WTC11 (cell line): ENCODE data around the gene PACS1.

Experiments used
- ATF1 ChIP-seq: sonication (generic); formaldehyde crosslinking; IDR thresholded peaks from 2 replicates; pipeline ENCODE4 v1.8.1; 2023; ENCODE audit warnings: mild to moderate bottlenecking, moderate library complexity, missing genetic modification reagents
- CREM ChIP-seq: sonication (generic); formaldehyde crosslinking; IDR thresholded peaks from 2 replicates; pipeline ENCODE4 v1.8.1; 2022; ENCODE audit warnings: mild to moderate bottlenecking, missing genetic modification reagents, moderate library complexity
- TEAD1 ChIP-seq: sonication (generic); formaldehyde crosslinking; IDR thresholded peaks from 2 replicates; pipeline ENCODE4 v1.8.0; 2022; ENCODE audit warnings: mild to moderate bottlenecking, missing genetic modification reagents
- TF ChIP-seq, protein P1 (sequence below): fragments of 200-600 bp; IDR thresholded peaks from 2 replicates; pipeline ENCODE4 v1.8.0; 2022; ENCODE audit warnings: antibody characterized with exemption
- TF ChIP-seq, protein P2 (sequence below): sonication (generic); formaldehyde crosslinking; IDR thresholded peaks from 2 replicates; pipeline ENCODE4 v1.8.1; 2023; ENCODE audit warnings: mild to moderate bottlenecking, missing genetic modification reagents, moderate library complexity

DNA sequence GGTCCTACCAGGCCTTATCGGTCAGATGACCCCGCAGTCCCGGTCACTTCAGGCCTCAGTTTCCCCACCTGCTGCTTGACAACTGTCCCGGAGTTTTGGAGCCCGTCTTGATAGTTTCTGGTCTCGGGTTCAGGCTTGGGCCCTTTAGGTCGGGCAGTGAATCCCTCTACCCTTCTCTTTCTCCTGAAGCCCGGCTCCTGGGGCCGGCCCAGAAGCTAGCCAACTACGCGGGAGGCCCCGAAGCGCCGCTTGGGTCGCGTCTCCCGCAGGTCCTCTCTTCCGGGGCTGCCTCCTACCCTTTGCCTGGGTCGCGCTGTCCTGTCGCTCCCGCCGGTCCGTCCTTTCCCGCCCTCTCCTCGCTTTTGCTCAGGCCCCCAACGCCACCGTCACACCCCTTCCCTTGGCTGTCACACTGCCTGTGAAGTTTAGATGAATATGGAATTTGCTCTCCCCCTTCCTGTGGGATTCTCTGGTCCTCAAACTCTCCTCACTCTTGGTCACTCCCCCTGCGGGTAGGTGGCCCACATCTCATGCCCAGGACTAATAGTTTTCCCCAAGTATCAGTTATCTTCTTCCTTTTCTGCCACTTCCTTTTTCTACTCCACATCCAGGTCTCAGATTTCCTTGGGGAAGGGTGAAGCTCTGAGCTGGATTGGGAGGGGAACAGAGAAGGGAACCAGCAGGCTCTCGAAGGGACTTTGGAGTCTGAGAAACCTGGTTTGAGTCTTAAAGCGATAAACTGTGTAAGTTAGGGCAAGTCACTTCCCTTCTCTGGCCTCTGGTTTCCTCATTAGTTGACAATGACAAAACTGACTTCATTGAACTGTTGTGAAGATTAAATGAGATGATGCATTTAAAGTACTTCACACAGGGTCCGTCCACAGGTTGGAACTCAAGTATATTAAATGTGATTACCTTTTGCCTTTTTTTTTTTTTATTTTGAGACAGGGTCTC lies 199.2 kb downstream of the PACS1 start:
- TF ChIP-seq, protein P1, sequence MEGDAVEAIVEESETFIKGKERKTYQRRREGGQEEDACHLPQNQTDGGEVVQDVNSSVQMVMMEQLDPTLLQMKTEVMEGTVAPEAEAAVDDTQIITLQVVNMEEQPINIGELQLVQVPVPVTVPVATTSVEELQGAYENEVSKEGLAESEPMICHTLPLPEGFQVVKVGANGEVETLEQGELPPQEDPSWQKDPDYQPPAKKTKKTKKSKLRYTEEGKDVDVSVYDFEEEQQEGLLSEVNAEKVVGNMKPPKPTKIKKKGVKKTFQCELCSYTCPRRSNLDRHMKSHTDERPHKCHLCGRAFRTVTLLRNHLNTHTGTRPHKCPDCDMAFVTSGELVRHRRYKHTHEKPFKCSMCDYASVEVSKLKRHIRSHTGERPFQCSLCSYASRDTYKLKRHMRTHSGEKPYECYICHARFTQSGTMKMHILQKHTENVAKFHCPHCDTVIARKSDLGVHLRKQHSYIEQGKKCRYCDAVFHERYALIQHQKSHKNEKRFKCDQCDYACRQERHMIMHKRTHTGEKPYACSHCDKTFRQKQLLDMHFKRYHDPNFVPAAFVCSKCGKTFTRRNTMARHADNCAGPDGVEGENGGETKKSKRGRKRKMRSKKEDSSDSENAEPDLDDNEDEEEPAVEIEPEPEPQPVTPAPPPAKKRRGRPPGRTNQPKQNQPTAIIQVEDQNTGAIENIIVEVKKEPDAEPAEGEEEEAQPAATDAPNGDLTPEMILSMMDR: no peak
- TF ChIP-seq ATF1 (no peak), TEAD1 (no peak), CREM (CRISPR knock-in tag) (no peak)
- TF ChIP-seq, protein P2, sequence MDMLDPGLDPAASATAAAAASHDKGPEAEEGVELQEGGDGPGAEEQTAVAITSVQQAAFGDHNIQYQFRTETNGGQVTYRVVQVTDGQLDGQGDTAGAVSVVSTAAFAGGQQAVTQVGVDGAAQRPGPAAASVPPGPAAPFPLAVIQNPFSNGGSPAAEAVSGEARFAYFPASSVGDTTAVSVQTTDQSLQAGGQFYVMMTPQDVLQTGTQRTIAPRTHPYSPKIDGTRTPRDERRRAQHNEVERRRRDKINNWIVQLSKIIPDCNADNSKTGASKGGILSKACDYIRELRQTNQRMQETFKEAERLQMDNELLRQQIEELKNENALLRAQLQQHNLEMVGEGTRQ (CRISPR knock-in tag): no peak
